GM21526 (cell line): ENCODE data around the gene NDC1.

ENCODE experiments used
- ATAC-seq: cut with Tn5 transposase; IDR thresholded peaks from one replicate; pipeline ENCODE4 v1.9.1; 2021; ENCODE audit warnings: moderate library complexity; ENCODE audit not compliant: unreplicated experiment, low FRiP score

Gene NDC1

GRCh38 chr1:53715478-53715877 is 122.6 kb downstream of the NDC1 start:
- no peak for ATAC-seq
